A549 (cell line): ENCODE measurements around the gene RUNDC3A.

ENCODE experiments used
- BHLHE40 ChIP-seq: IDR thresholded peaks from 2 replicates; pipeline ENCODE4 v1.6.1; 2012; ENCODE audit warnings: low read depth, low read length, inconsistent platforms
- MAFK ChIP-seq: fragments of 450-650 bp; IDR thresholded peaks from 2 replicates; pipeline ENCODE4 v1.6.1; 2014; ENCODE audit not compliant: partially characterized antibody
- POLR2A ChIP-seq: IDR thresholded peaks from 2 replicates; pipeline ENCODE4 v1.6.1; 2012; ENCODE audit warnings: mild to moderate bottlenecking, low read length
- RCOR1 ChIP-seq: fragments of 150-350 bp; IDR thresholded peaks from 2 replicates; pipeline ENCODE4 v1.6.1; 2014; ENCODE audit warnings: antibody characterized with exemption, low read length, low read depth
- TF ChIP-seq, protein P1 (sequence below): fragments of >200 bp; sonication (Bioruptor Twin); formaldehyde crosslinking; IDR thresholded peaks from 3 replicates; pipeline ENCODE4 v1.5.1; 2016
- TF ChIP-seq, protein P2 (sequence below): fragments of 150-350 bp; IDR thresholded peaks from 2 replicates; pipeline ENCODE4 v1.6.1; 2014; ENCODE audit warnings: low read depth, mild to moderate bottlenecking, low read length

DNA sequence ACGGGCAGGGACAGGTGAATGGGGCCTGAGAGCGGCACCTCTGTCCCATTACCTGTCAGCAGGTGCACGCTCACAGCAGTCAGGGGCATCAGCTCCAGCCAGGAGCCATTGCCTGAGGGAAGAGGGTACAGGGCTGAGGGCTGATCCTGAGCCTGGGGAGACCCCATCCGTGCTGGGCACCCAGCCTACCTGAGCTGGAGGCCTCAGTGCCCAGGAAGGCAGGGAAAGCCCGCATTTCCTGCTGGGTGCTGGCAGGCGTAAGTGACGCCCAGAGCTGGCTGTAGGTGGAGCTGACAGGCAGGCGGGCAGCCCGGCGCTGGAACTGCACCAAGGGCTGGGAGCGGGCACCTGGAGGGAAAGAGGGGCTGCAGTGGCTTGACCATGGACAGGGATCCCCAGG, 47.8 kb downstream of the RUNDC3A start:
- TF ChIP-seq RCOR1 (no peak), BHLHE40 (no peak), MAFK (no peak), POLR2A (no peak)
- TF ChIP-seq, protein P1, sequence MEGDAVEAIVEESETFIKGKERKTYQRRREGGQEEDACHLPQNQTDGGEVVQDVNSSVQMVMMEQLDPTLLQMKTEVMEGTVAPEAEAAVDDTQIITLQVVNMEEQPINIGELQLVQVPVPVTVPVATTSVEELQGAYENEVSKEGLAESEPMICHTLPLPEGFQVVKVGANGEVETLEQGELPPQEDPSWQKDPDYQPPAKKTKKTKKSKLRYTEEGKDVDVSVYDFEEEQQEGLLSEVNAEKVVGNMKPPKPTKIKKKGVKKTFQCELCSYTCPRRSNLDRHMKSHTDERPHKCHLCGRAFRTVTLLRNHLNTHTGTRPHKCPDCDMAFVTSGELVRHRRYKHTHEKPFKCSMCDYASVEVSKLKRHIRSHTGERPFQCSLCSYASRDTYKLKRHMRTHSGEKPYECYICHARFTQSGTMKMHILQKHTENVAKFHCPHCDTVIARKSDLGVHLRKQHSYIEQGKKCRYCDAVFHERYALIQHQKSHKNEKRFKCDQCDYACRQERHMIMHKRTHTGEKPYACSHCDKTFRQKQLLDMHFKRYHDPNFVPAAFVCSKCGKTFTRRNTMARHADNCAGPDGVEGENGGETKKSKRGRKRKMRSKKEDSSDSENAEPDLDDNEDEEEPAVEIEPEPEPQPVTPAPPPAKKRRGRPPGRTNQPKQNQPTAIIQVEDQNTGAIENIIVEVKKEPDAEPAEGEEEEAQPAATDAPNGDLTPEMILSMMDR, result no peak
- TF ChIP-seq, protein P2, sequence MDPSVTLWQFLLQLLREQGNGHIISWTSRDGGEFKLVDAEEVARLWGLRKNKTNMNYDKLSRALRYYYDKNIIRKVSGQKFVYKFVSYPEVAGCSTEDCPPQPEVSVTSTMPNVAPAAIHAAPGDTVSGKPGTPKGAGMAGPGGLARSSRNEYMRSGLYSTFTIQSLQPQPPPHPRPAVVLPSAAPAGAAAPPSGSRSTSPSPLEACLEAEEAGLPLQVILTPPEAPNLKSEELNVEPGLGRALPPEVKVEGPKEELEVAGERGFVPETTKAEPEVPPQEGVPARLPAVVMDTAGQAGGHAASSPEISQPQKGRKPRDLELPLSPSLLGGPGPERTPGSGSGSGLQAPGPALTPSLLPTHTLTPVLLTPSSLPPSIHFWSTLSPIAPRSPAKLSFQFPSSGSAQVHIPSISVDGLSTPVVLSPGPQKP, result no peak
